HG03060 (cell line): ENCODE measurements around the gene TMEM156.
"Not testable (repeated sequence)": the region's sequence is repeated elsewhere in the genome, so short reads cannot be mapped to it uniquely, and the experiment has no call there.

Experiments
- ATAC-seq: cut with Tn5 transposase; IDR thresholded peaks from one replicate; pipeline ENCODE4 v1.9.1; 2021; ENCODE audit warnings: low read depth, moderate number of reproducible peaks; ENCODE audit not compliant: unreplicated experiment

TMEM156 gene

GRCh38 chr4:38964942-38965775 is 67.0 kb downstream of the TMEM156 start:
- ATAC-seq: no peak

GRCh38 chr4:38959248-38959647 is 73.0 kb downstream of the TMEM156 start:
- not testable (repeated sequence) for ATAC-seq

GRCh38 chr4:38958453-38959190 is 73.6 kb downstream of the TMEM156 start:
- no peak for ATAC-seq

DNA sequence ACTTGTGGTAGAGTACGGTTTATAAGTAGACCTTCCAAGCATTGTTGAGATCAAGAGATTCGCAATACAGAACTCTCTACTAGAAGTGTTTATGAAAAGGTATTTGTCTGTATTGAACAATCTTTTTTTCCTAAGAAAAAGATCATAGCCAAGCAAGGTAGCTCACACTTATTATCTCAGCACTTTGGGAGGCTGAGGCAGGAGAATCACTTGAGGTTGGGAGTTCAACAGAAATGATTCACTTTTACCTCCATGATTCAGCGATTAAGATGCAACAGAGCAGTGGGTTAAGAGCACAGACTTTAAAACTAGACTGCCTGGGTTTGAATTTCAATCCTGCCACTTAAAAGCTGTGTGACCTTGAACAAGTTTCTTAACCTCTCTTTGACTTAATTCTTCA is 74.3 kb downstream of the TMEM156 start:
- ATAC-seq: no peak

- ATAC-seq: no peak
Observed at GRCh38 chr4:38957261-38957815, 74.9 kb downstream of the TMEM156 start.

- no peak for ATAC-seq
Observed at GRCh38 chr4:38955957-38956356, 76.3 kb downstream of the TMEM156 start.

- ATAC-seq: no peak
Observed at GRCh38 chr4:38954727-38955126, 77.5 kb downstream of the TMEM156 start.

DNA sequence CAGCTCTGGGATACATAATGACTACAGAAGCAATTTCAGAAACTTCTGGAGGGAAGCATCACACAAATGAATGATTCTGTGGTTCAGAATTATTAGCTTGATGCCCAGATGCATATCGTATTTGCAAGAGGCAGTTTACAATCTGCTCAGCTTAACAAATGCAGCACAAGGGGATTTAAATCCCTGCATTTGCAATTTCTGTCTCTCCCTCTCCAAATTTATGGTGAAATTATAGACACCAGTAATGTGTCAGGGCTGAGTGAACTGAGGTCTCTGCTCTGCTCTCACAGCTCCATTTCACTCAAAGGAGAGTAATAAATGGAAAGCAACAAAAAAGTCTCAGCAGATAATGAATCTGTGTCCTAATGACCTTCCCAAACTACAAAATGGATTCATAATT is 80.2 kb downstream of the TMEM156 start:
- no peak for ATAC-seq

- ATAC-seq: no peak
Observed at GRCh38 chr4:38951598-38951997, 80.6 kb downstream of the TMEM156 start.

DNA sequence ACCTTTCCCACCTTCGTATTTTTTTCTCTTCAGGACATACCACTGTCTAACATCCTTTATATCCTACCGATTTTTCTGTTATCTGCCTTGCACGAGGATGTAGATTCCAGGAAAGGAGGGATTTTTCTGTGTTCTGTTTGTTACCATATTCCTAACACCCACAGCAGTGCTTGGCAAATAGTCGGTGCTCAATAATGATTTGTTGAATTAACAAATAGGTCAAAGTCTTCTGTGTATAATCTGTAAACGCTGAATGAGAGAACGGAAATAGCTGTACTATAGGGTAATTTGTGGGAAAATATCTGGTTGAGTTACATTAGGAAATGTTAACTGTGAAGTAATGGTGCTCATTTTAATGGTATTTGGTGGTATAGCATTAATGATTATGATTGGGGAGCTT is 81.5 kb downstream of the TMEM156 start:
- no peak for ATAC-seq

GRCh38 chr4:38950159-38950558 is 82.0 kb downstream of the TMEM156 start:
- no peak for ATAC-seq

GRCh38 chr4:38949411-38950051 is 82.7 kb downstream of the TMEM156 start:
- ATAC-seq: no peak

- no peak for ATAC-seq
Observed at GRCh38 chr4:38948551-38948950, 83.7 kb downstream of the TMEM156 start.

DNA sequence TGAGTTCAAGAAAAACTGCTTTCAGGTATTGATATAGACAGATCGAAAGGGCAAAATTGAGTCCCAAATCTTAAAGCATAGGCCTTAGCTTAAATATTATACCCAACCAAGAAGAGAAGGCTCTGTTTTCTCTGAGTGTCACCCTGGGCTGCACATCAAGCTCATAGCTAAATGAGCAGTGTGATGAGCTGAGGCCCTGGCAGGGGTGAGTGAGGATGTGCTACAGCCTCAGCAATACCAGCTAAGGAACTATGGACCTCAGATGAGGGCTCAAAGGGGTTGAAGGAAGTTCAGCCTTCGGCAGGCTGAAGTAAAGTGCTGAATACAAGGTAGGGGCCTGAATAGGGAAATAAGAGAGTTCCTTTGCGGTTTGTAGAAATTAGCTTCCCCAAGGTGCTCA is 85.3 kb downstream of the TMEM156 start:
- ATAC-seq: no peak

GRCh38 chr4:38944440-38944839 is 87.8 kb downstream of the TMEM156 start:
- no peak for ATAC-seq

DNA sequence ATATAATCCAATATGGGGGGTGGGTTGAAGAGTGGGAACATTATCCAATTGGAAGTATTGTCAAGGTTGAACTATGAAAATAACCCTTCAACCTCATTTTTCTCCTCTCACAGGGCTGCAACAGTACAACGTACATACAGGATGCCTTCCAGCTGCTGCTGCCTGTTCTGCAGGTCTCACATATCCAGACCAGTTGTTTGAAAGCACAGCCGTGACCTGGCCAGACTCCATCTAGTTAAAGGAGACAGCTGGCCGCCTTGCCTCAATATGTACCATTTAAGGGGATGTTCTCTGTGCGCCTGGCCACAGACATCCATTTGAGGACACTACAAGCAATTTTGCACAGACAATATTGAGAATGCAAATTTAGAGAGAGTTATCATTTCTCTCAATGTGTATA is 88.9 kb downstream of the TMEM156 start:
- no peak for ATAC-seq

DNA sequence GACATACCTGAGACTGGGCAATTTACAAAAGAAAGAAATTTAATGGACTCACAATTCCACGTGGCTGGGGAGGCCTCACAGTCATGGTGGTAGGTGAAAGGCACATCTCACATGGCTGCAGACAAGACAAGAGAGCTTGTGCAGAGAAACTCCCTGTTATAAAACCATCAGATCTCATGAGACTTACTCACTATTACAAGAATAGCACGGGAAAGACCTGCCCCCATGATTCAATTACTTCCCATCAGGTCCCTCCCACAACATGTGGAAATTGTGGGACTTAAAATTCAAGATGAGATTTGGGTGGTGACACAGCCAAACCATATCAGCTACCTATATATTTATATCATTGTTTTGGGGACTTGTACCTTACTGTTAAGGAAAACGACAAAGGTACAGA is 90.3 kb downstream of the TMEM156 start:
- not testable (repeated sequence) for ATAC-seq

DNA sequence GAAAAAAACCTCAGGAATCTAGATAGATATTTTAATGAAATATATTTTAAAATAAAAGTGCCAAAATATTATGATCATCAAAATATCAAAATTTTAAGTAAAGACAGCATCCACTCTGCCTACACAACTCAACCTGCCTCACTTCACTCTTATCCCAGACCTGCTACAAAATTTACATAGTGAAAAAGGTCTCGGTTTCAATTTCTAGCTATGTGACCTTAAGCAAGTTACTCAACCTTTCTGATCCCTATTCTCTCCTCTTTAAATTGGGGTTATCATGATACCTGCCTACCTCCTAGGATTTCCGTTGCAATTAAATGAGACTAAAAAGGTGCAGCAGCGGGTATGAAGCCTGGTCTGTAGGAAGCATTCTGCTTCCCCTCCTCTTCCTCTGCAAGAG is 91.7 kb downstream of the TMEM156 start:
- no peak for ATAC-seq

DNA sequence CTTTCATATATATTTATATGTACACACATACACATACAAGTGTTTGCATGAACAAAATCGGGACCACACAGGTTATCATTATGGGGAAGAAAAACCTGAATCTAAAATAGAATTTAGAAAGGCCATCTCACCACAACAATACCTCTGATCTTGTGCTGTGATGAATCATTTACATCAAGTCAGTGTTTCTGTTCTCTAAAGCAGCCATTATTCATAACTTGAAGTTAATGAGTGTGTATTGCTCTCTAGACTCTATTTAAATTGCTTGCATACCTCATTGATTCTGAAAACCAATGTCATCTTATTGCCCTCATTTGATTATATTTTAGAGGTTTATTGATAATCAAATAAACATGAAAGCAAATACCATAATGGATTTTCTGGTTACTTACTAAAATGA is 93.0 kb downstream of the TMEM156 start:
- peak; percentile 90 for ATAC-seq

- ATAC-seq: no peak
Observed at GRCh38 chr4:38935391-38936073, 96.7 kb downstream of the TMEM156 start.

- ATAC-seq: no peak
Observed at GRCh38 chr4:38931125-38931524, 101.1 kb downstream of the TMEM156 start.
